GM18909 (cell line): ENCODE results near the gene HS1BP3.

ENCODE experiments used
- ATAC-seq: cut with Tn5 transposase; IDR thresholded peaks from one replicate; pipeline ENCODE4 v1.9.1; 2021; ENCODE audit warnings: mild to moderate bottlenecking; ENCODE audit not compliant: unreplicated experiment, poor library complexity

The HS1BP3 gene

GRCh38 chr2:20590704-20591515 lies 60.0 kb downstream of the HS1BP3 start:
- ATAC-seq = no peak

- ATAC-seq = no peak
Observed at GRCh38 chr2:20589975-20590703, 60.8 kb downstream of the HS1BP3 start.

- ATAC-seq = no peak
Observed at GRCh38 chr2:20588918-20589871, 61.7 kb downstream of the HS1BP3 start.

- ATAC-seq = no peak
Observed at GRCh38 chr2:20585710-20586594, 64.9 kb downstream of the HS1BP3 start.

GRCh38 chr2:20585359-20585709 lies 65.6 kb downstream of the HS1BP3 start:
- ATAC-seq = no peak

- ATAC-seq = no peak
Observed at GRCh38 chr2:20584399-20585358, 66.2 kb downstream of the HS1BP3 start.

GRCh38 chr2:20584045-20584398 lies 66.9 kb downstream of the HS1BP3 start:
- no peak for ATAC-seq

GRCh38 chr2:20583425-20583881 lies 67.4 kb downstream of the HS1BP3 start:
- no peak for ATAC-seq

- ATAC-seq = no peak
Observed at GRCh38 chr2:20582600-20583221, 68.2 kb downstream of the HS1BP3 start.

- no peak for ATAC-seq
Observed at GRCh38 chr2:20580690-20581437, 70.0 kb downstream of the HS1BP3 start.

- ATAC-seq = no peak
Observed at GRCh38 chr2:20579866-20580265, 71.0 kb downstream of the HS1BP3 start.

GRCh38 chr2:20578895-20579825 lies 71.7 kb downstream of the HS1BP3 start:
- ATAC-seq = peak; percentile 75

- ATAC-seq = no peak
Observed at GRCh38 chr2:20578266-20578894, 72.5 kb downstream of the HS1BP3 start.

GRCh38 chr2:20577495-20578235 lies 73.2 kb downstream of the HS1BP3 start:
- ATAC-seq = no peak

- ATAC-seq = peak; percentile 70
Observed at GRCh38 chr2:20576598-20577115, 74.2 kb downstream of the HS1BP3 start.
